ENCODE measurements around the gene UNC50. TPM values are rescaled to one million over a fixed set of nuclear protein-coding genes. Genes with fewer than 3 reads are reported as not detected.

The UNC50 gene
- polyA plus RNA-seq, 3 donors from 2014 or later, result 42.1 to 73.4 (median 58.6) TPM

DNA sequence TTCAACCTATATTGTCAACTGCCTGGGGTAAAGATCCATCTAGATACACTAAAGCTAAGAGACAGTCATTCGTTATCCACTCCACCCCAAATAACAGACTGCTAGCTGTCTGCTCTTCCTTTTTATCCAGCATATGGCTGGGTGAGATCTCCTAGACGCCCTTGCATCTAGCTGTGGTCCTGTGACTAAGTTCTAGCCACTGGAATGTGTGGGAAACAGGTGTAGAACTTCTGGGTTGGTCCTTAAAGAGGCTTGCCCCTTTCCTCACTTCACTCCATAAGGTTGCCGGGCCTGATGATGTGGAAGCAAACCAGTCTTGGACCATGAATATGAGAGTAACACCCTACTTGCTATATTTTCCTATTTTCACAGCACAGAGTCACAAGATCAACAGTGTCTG lies 3.3 kb upstream of the UNC50 start:
- Mint-ChIP-seq H3K36me3 (peaks cover 0 to 10% (median 3%) of the 10 kb centered on the region in 3 donors), H3K9me3 (no peaks in the 10 kb centered on the region), H3K4me3 (no peak overlapping the region), H3K4me1 (peaks cover 50 to 60% of the 10 kb centered on the region in 2 donors), H3K27me3 (ENCODE audit: low read depth in 3 of 3) (peaks cover 11 to 29% (median 21%) of the 10 kb centered on the region in 3 donors), H3K27ac (peak overlapping the region; percentile 37 to 97 (median 74))
- no peak for DNase-seq

DNA sequence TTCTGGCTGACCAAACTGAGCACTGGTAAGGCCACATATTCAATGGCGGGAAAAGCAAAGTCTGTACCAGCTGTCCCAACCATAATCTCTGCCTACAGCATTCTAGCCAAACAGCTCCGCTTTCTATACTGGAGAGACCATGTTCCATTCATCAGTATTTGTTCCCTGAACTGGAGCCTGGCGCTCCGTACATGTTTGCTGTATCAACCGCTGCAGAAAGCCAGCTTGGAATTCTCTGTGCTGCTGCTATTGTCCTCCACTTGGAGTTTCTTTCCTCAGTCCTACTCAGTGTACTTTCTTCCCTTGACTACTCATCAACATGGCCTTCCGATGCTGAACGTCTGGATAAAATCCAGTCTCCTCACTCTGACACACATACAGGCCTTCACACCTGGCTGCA lies 2.0 kb upstream of the UNC50 start:
- Mint-ChIP-seq H3K9me3 (no peaks in the 10 kb centered on the region), H3K27ac (peak overlapping the region; percentile 87 to 97 (median 93)), H3K27me3 (ENCODE audit: low read depth in 3 of 3) (peaks cover 11 to 25% (median 21%) of the 10 kb centered on the region in 3 donors), H3K4me3 (peak overlapping the region; percentile 30 to 95 (median 88)), H3K36me3 (peaks cover 4 to 17% (median 6%) of the 10 kb centered on the region in 3 donors), H3K4me1 (peaks cover 64 to 74% of the 10 kb centered on the region in 2 donors)
- DNase-seq, result no peak

DNA sequence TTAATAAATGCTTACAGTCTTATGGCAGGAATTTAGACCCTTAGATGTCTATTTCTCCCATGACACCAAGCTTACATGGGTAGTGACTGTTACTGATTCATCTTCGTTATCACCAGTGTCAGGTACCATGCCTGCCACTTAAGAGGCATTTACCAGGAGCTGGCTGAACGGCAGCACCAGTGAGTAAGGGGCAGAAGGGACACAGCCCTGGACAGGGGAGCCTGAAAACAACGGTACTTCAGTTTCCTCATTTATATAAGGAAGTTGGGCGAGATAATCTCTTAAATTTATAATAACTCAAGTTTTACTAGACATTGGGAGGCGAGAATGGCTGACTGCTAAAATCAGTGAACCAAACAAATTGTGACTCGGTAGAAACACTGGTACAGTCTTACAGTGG lies 1.3 kb upstream of the UNC50 start:
- Mint-ChIP-seq H3K4me3 (peak overlapping the region; percentile 83 to 95 (median 88)), H3K27me3 (ENCODE audit: low read depth in 3 of 3) (peaks cover 11 to 25% (median 21%) of the 10 kb centered on the region in 3 donors), H3K27ac (peak overlapping the region; percentile 87 to 97 (median 93)), H3K36me3 (peaks cover 6 to 23% (median 13%) of the 10 kb centered on the region in 3 donors), H3K9me3 (no peaks in the 10 kb centered on the region), H3K4me1 (peaks cover 66 to 81% of the 10 kb centered on the region in 2 donors)
- DNase-seq, result no peak

DNA sequence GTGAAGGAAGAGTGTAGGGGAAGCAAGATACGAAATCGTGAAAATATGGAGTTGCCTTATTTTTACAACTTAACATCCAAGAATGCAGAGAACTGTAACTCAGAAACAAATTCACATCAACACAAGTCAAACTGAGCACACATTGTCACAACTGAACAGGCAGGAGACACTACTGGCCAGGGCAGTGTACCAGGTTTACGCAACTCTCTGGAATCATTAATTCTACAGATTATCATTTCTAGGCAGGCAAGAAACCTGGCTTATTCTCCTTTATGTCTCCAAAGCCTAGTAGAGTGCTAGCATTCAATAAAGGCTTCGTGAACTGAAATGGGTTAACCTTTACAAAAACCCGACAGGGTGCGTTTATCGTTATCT lies 661 bp upstream of the UNC50 start:
- H3K36me3 Mint-ChIP-seq, result peaks cover 6 to 23% (median 13%) of the 10 kb centered on the region in 3 donors
- peak overlapping the region; percentile 83 to 95 (median 88) for H3K4me3 Mint-ChIP-seq
- no peaks in the 10 kb centered on the region for H3K9me3 Mint-ChIP-seq
- peaks cover 66 to 83% of the 10 kb centered on the region in 2 donors for H3K4me1 Mint-ChIP-seq
- no peak for DNase-seq
- H3K27ac Mint-ChIP-seq, result peak overlapping the region; percentile 87 to 97 (median 93)
- H3K27me3 Mint-ChIP-seq (ENCODE audit: low read depth in 3 of 3), result peaks cover 11 to 25% (median 21%) of the 10 kb centered on the region in 3 donors

DNA sequence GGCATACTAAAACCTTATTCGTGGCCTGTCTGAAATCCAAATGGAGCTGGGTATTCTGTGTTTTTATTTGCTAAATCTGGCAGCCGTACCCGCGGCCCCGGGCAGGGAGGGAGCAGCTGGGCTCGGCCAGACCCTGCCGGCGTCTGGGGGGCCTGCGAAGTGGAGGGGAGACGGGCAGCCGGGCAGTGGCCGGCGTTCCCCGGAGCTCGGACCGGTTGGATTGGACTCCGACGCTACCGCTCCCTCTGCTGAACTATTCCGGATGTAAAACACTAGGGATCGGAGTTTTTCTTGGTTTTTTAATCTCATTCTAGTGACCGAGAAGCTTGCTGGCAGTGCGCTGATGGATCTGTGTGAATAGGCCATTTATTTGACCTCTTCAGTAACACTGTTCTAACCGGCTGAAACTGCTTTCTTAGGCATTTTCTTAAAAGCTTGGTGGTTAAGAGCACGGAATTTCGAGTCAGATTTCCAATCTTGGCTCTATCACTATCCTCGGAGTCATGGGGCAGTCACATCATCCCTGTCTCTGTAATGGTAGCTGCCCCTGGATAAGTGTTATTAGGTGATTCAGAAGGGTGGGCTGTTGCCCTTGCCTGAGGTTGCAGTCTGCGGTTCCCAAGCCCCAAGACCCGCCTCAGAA lies 694 bp downstream of the UNC50 start:
- peak overlapping the region; percentile 83 to 95 (median 88) for H3K4me3 Mint-ChIP-seq
- peaks cover 77 to 91% of the 10 kb centered on the region in 2 donors for H3K4me1 Mint-ChIP-seq
- DNase-seq, result no peak
- peaks cover 11 to 25% (median 21%) of the 10 kb centered on the region in 3 donors for H3K27me3 Mint-ChIP-seq (ENCODE audit: low read depth in 3 of 3)
- H3K36me3 Mint-ChIP-seq, result peaks cover 18 to 29% (median 24%) of the 10 kb centered on the region in 3 donors
- H3K9me3 Mint-ChIP-seq, result no peaks in the 10 kb centered on the region
- peak overlapping the region; percentile 87 to 97 (median 93) for H3K27ac Mint-ChIP-seq

DNA sequence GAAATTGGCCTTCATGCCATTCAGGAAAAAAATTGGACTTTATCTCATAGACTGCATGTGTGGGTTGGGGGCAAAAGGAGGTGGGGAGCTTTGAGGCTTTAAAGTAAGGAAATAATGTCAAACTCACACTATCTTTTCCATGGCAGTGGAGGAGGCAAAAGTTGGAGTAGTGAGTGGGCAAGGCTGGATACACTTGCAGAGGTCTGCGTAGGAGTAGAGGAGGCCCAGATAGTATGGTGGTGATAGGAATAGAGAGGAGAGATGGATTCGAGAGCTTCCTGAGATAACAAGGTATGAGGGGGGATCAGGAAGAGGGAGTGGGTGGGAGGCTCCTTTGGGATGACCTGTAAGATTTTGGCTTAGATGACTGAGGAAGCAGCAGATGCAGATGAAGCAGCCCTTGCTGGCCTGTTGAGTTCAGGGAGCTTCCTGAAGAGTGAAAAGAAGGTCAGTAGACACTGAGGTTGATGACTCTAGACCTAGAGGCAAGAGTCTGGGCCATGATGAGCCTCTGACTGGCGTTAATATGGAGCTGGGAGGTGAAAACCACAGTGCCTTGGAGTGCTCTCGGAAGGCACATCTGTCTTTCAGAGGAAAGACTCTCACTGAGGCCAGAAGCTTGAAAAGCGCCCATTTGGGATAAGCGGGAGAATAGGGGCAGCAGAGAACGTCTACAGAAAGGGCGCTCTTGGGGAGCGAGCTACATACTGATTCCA lies 5.8 kb downstream of the UNC50 start:
- Mint-ChIP-seq H3K27me3 (ENCODE audit: low read depth in 3 of 3) (peaks cover 5 to 21% (median 6%) of the 10 kb centered on the region in 3 donors), H3K36me3 (peaks cover 33 to 61% (median 40%) of the 10 kb centered on the region in 3 donors), H3K27ac (peak overlapping the region; percentile 52 to 90 (median 79)), H3K4me1 (peaks cover 78 to 96% of the 10 kb centered on the region in 2 donors), H3K4me3 (peak overlapping the region; percentile 1 to 45 (median 37)), H3K9me3 (no peaks in the 10 kb centered on the region)
- DNase-seq, result no peak

DNA sequence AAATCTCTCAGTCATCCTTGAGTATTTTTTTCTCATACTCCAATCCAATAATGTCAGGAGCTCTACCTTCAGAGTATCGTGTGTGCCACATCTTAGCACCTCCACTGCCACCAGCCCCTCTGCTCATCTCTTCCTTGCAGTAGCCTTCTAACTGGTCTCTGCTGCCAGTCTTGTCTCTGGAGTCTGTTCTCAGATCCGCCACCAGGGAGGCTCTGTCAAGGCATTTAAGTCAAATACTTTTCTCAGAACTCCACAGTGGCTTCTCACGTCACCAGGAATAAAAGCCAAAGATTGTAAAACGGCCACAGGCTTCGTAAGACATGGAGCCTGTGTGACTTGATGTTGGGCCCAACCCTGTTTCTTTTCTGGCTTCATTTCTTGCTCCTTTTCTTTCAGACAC lies 7.1 kb downstream of the UNC50 start:
- H3K4me1 Mint-ChIP-seq, result peaks cover 67 to 89% of the 10 kb centered on the region in 2 donors
- peaks cover 5 to 18% (median 5%) of the 10 kb centered on the region in 3 donors for H3K27me3 Mint-ChIP-seq (ENCODE audit: low read depth in 3 of 3)
- no peaks in the 10 kb centered on the region for H3K9me3 Mint-ChIP-seq
- DNase-seq, result peak in 2 of 3 donors; percentile 10 to 11
- H3K4me3 Mint-ChIP-seq, result peak overlapping the region; percentile 29 to 68 (median 49)
- H3K36me3 Mint-ChIP-seq, result peaks cover 37 to 67% (median 40%) of the 10 kb centered on the region in 3 donors
- H3K27ac Mint-ChIP-seq, result peak overlapping the region; percentile 47 to 90 (median 77)

DNA sequence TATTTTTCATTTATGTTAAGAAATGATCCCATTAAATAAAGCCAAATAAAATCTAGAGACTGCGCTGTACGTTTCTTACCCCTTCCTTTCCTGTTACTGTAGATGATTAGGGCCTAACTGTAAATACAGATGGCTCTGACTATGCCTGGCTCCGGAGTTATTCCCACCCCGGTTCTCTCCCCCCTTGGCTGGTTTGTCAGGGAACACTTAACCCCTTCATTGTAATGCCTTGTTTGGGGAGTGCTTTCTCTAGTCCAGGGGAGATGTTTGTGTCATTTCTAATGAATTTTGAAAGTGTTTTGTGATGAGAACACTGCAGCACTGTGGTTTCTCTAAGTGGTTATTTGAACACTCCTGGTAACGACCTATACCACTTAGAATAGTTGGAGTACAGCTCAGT lies 8.8 kb downstream of the UNC50 start:
- DNase-seq, result no peak
- H3K36me3 Mint-ChIP-seq, result peaks cover 28 to 58% (median 30%) of the 10 kb centered on the region in 3 donors
- no peaks in the 10 kb centered on the region for H3K9me3 Mint-ChIP-seq
- peak overlapping the region; percentile 53 to 90 (median 82) for H3K27ac Mint-ChIP-seq
- H3K4me3 Mint-ChIP-seq, result peak overlapping the region in 3 of 5 donors; percentile 31 to 51 (median 34)
- peaks cover 65 to 85% of the 10 kb centered on the region in 2 donors for H3K4me1 Mint-ChIP-seq
- H3K27me3 Mint-ChIP-seq (ENCODE audit: low read depth in 3 of 3), result peaks cover 5 to 18% (median 5%) of the 10 kb centered on the region in 3 donors

DNA sequence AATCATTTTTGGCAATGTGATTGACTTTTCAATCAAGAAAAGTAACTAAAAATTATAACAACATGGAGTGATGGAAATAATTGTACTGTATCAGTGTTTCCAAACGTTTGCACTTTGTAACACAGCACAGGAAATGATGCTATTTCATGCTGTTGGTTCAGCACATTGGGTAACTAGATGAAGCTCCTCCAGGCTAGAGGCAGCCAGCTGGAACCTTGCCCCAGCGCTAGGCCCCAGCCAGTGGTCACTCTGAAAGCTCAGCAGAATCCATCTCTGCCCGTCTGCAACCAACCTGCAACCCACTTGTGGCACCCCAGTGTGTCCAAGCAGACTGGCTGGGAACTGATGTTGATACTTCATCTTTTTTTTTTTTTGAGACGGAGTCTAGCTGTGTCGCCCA lies 15.3 kb downstream of the UNC50 start:
- H3K4me1 Mint-ChIP-seq, result peaks cover 54 to 75% of the 10 kb centered on the region in 2 donors
- H3K27me3 Mint-ChIP-seq (ENCODE audit: low read depth in 3 of 3), result no peaks in the 10 kb centered on the region
- H3K4me3 Mint-ChIP-seq, result peak overlapping the region in 1 of 5 donors; percentile 10
- DNase-seq, result peak in 1 of 3 donors; percentile 16
- H3K36me3 Mint-ChIP-seq, result peaks cover 20 to 52% (median 26%) of the 10 kb centered on the region in 3 donors
- peak overlapping the region; percentile 39 to 88 (median 76) for H3K27ac Mint-ChIP-seq
- H3K9me3 Mint-ChIP-seq, result no peaks in the 10 kb centered on the region

DNA sequence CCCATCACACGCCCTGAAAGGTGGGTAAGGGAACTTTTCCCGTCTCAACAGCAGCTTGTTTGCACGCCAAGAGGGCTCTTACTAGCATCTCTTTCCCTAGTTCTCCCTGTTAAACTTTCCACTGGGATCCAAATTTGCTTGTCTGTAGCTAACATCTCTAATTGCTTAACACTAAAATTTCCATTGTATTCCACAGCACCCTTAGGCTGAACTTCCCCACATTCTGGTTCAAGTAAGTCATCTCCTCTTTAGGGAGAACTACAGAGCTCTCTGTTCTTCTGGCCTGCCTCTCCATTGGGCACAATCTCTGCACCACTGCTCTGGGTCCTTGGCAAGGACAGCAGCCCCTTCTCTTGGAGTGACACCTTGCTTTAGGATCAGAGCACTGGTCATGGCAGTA lies 24.0 kb downstream of the UNC50 start:
- H3K27ac Mint-ChIP-seq, result peak overlapping the region; percentile 85 to 99 (median 99)
- H3K4me1 Mint-ChIP-seq, result peaks cover 77 to 91% of the 10 kb centered on the region in 2 donors
- DNase-seq, result no peak

DNA sequence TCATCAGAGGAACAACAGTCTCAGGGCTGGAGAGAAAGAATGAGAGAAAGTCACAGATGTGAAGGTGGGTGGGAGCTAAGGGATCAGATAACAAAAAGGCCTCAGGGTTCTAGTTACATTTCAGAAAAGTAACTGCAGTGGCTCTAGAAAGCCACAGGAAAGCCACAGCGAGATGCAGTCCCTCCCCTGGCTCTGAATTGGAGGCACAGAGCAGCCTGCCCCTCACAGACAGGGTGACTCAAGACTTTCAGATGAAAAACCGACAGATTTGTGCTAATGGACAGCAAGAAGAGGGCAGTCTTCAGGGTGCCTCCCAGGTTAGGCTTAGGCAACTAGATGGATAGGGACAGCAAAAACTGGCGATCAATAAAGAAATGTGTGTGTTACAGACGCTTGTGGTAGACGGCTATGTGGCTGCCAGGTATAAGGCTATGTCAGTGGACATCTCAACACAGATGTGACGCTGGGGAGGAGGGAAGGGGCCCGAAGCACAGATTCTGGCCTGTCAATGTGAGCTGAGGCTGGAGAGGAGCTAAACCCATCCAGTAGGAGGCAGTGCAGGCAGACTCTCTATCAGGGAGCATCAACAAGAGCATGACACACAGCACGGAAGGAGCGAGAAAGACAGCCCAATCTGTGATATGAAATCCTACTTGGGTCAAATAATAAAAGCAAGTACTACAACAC lies 26.2 kb downstream of the UNC50 start:
- H3K4me3 Mint-ChIP-seq, result peak overlapping the region; percentile 72 to 91 (median 83)
- DNase-seq, result peak; percentile 68 to 70 (median 68)
- H3K36me3 Mint-ChIP-seq, result peaks cover 33 to 48% (median 36%) of the 10 kb centered on the region in 3 donors
- H3K9me3 Mint-ChIP-seq, result no peaks in the 10 kb centered on the region
- peak overlapping the region; percentile 96 to 99 (median 99) for H3K27ac Mint-ChIP-seq
- H3K4me1 Mint-ChIP-seq, result peaks cover 76 to 91% of the 10 kb centered on the region in 2 donors
- H3K27me3 Mint-ChIP-seq (ENCODE audit: low read depth in 3 of 3), result peaks cover 2 to 17% (median 6%) of the 10 kb centered on the region in 3 donors

More for the DNA sequence above, 24.0 kb downstream of the UNC50 start:
- Mint-ChIP-seq H3K4me3 (no peak overlapping the region), H3K27me3 (ENCODE audit: low read depth in 3 of 3) (peaks cover 0 to 11% (median 6%) of the 10 kb centered on the region in 3 donors), H3K36me3 (peaks cover 31 to 55% (median 40%) of the 10 kb centered on the region in 3 donors), H3K9me3 (no peaks in the 10 kb centered on the region)

DNA sequence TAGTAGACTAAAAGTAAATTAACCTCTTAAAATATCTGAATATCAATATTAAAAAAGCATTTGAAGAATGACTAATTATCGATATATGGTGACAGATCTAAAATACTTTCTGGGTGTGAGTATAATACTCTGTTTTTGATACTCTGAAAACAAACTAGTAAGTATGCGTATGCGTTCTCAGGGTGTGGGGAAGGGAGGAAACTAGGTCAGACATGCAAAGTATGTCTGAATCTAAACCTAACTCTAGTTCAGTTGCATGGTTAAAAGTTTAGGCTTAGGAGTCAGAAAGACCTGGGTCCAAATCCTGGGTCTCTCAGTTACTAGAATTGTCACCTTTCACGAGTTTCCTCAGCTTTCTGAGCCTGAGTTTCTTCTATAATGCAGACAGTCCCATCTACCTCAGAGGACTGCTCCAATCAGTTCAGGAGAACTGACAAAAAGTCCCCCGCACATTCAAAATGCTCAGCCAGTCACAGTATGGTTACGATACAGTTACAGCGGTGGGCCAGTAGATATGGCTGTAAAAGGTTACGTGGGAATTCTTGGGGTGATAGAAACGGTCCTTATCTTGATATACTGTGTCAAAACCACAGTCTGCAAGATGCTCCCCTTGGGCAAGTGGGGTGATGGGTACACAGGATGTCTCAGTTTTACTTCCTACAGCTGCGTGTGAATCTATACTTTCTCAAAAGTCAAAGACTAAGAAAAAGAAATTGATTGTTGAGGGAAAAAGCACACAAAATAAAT lies 29.2 kb downstream of the UNC50 start:
- H3K4me1 Mint-ChIP-seq, result peaks cover 83 to 95% of the 10 kb centered on the region in 2 donors
- peaks cover 26 to 43% (median 37%) of the 10 kb centered on the region in 3 donors for H3K36me3 Mint-ChIP-seq
- H3K4me3 Mint-ChIP-seq, result peak overlapping the region; percentile 78 to 91 (median 83)
- peak; percentile 84 to 85 (median 84) for DNase-seq
- H3K27me3 Mint-ChIP-seq (ENCODE audit: low read depth in 3 of 3), result peaks cover 2 to 19% (median 10%) of the 10 kb centered on the region in 3 donors
- peak overlapping the region; percentile 95 to 99 (median 98) for H3K27ac Mint-ChIP-seq
- H3K9me3 Mint-ChIP-seq, result no peaks in the 10 kb centered on the region

Data from immature natural killer cell (primary cell).